COR-L47 (cell line): ENCODE data around the gene DOK3.

ENCODE experiments used
- DNase-seq: peaks from one replicate; lab custom pipeline; 2025; lab: John Stamatoyannopoulos, UW

Gene DOK3

DNA sequence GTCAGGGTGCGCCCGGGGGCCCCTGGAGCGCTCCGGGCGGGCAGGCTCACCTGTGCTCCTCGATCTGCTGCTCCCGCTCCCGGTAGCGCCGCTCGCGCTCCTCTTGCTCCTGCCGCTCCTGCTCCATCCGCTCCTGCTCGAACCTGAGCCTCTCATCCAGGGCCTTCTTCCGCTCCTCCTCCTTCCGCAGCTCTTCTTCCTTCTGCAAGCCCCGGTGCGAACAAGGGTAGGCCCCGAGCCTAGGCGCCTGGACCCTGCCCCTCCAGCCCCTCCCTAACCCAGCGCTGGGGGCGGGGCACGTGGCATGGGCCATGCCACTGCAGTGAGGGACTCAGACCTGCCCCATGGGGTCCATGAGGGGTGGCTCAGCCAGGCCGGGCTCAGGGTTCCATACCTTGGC lies 42.8 kb downstream of the DOK3 start:
- no peak for DNase-seq

DNA sequence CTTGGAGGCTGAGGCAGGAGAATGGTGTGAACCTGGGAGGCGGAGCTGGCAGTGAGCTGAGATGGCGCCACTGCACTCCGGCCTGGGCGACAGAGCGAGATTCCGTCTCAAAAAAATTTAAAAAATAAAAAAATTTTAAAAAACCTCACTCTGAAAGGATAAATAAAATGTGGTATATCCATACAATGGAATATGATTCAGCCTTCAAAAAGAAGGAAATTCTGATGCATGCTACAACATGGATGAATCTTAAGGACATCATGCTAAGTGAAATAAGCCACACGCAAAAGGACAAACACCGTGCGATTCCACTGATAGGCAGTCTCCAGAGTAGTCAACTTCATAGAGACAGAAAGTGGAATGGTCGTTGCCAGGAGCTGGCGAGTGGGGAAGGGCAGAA lies 44.6 kb downstream of the DOK3 start:
- no peak for DNase-seq

DNA sequence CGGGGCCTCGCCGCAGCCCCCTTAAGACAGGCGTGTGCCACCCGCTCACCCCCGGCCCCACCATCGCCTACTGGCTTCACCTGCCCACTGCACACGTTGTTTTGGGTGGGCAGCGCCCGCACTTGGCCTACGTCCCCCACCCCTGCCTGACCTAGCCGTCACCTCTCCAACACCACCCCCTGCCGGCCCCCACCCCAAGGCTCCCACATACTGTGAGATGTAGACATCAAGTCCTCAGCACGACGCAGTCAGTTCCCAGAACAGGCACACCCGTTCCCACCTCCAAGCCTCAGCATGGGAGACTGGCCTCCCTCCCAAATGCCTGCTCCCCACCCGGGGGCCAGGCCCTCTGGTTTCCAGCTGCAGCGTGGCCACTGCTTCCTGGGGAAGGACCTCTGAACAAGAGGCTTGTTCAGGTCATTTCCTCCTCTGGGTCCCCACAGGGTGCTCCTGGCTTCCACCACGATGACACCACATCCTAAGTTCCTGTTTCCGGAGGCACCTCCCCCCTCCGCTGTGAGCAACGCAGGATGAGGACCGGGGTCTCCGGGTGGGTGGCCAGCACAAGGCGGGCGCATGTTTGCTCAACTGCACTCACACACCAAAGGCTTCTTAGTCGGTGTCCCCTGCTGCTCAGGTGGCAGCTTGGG lies 47.5 kb downstream of the DOK3 start:
- no peak for DNase-seq

DNA sequence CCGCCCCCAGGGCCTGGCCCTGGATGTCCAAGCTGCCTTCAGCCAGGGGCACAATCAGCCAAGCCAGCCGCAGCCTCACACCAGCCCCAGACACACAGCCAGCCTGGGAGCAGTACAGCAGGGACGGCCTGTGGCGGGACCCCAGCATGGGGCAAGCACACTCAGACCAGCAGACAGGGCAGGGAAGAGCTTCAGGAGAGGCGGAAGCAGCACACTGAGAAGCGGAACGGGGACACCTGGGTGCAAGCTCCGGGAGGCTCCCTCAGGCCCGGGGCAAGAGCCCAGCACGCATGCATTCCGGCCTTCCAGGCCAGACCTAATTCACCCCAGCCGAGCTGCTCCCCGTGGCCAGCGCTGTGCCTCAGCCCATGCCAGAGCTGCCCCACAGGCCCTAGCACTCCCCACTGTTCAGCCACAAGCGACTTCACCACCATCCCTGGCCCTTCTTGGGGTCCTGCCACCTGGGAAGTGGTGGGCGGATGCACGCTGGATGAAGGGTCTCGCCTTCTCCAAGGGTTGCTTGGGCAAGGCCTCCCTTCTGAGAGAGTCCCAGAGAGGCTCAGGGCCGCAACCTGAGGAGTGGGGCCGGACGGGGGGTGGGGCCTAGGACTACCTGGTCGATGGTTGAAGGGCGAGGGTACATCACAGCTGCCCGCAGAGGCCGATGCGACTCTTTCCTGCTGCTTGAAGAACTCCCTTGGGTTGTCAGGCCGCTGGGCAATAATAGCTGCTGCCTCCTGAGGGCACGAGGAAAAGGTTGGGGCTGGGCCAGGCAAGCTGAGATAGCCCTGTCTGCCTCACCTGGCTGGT lies 49.6 kb downstream of the DOK3 start:
- DNase-seq: no peak

DNA sequence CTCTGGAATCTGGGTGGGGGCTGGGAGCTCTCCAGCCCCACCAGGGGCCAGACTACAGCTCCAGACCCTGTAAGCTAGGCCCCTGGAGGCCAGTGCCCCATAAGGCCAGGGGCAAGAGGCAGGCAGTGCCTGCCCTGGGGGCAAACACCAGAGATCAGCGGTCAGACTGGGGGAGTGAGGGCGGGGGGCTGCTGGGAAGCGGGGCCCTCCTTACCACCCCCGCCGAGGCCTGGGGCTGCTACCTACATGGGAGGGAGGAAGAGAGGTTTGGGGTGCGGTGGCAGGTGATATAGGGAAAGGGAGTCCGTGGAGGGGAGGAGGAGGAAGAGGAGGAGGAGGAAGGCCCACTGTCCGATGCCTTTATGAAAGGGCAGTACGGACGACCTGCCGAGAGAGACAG lies 50.3 kb downstream of the DOK3 start:
- DNase-seq: no peak

DNA sequence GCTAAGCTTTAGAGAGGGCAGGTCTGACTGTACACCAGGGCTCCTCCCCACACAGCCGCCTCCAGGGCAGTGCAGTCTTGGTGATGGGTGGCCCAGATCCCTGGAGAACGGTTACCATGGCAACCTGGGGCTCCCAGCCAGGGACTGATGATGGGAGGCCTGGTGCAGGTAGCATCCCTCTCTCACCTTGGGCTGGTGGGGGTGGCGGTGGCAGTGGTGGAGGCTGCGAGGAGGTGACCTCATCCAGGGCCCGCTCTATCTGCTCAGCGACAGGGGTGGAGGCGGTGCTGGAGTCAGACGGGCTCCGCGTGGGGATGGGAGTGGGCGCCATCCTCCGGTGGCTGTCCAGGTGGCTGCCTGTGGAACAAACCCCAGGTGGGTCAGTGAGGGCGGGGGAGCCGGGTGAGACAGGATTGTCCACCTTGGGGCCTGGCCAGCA lies 50.7 kb downstream of the DOK3 start:
- peak; percentile 33 for DNase-seq

DNA sequence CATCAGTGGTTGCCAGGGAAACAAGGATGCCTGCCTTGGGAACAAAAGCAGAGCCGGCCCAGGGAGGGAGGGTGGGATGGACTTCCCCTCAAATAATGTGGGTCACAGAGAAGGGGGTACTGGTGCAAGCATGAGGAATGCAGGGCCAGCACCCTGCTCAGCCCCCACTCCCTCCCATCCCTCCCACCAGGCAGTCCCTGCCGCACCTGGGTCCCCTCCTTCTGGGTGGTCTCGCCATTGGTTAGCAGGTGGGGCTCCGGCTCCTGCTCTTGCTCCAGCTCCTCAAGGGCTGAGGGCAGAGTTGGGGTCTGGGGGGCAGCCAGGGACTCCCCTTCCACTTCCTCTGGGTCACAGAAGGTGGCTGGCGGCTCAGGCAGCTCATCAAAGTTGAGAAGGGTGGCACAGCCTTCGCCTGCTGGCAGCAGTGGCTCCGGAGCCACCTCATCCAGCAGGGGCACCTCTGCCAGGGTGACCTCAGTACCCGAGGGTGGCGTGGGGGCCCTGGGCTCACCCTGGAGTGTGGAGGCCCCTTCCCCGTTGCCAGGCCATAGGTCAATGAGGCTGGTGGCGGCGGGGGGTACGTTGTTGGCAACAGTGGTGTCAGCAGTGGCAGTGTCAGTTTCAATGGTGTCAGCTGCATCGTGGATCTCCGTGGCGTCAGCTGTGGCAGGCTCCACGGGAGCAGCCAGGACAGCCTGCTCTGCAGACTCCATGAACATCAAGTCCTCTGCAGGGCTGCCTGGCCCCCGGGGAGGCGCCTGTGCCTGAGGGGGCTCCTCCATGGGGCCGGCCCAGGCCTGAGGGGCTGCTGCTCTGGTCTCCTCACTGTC lies 51.6 kb downstream of the DOK3 start:
- DNase-seq: no peak

DNA sequence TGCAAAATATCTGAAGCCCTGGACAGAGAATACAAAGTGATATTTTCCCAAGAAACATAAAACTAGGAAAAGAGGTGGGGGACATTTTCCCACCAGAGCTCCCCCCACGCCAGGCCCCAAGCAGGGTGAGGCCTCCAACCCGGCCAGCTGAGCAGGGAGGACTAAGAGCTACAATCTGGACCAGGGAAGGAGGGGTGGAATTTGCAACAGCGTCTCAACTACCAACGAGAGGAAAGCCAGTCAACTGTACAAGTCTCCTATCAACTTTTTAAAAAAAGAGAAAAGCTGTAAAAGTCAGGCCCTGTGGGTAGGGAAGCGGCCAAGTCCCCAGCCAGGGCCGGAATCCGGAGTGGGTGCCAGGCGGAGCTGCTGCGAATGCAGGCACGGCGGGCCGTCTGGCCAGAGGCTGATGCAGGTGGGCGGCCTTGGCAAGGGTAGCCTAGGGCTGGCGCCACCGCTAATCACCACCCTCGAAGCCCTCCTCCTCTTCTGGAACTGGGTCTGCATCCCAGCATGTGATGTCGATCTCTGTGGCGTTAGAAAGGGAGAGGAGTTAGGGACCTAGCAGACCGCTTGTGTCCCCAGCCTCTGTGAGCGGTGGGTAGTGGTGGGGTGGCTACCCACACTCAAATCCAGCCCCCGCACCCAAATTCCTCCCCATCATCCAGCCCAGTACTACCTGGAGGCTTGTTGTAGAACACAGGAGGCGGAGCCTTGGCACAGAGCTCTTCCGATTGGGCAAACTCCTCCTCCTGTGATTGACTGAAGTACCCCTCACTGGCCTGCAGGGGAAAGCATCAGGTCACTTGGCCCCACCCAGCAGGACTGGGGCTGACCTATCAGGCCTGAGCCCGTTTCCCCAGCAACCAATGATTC lies 52.4 kb downstream of the DOK3 start:
- DNase-seq: peak; percentile 96

DNA sequence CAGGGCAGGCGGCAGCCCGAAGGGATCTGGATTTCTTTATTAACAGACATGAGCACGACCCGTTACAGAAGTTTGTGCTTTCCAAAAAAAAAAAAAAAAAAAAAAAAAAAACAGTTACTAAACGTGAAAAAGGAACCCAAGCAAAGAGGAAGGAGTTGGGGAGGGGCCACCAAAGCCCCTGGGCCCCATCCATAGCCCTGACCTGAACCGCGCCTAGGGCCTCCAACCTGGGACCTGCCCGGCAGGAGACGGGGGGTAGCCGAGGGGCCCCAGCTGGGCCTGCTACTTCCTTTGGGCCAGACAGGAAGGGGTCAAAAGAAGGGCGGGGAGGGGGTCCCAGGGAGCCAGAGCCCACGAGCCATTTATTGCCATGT lies 53.0 kb downstream of the DOK3 start:
- DNase-seq: no peak

DNA sequence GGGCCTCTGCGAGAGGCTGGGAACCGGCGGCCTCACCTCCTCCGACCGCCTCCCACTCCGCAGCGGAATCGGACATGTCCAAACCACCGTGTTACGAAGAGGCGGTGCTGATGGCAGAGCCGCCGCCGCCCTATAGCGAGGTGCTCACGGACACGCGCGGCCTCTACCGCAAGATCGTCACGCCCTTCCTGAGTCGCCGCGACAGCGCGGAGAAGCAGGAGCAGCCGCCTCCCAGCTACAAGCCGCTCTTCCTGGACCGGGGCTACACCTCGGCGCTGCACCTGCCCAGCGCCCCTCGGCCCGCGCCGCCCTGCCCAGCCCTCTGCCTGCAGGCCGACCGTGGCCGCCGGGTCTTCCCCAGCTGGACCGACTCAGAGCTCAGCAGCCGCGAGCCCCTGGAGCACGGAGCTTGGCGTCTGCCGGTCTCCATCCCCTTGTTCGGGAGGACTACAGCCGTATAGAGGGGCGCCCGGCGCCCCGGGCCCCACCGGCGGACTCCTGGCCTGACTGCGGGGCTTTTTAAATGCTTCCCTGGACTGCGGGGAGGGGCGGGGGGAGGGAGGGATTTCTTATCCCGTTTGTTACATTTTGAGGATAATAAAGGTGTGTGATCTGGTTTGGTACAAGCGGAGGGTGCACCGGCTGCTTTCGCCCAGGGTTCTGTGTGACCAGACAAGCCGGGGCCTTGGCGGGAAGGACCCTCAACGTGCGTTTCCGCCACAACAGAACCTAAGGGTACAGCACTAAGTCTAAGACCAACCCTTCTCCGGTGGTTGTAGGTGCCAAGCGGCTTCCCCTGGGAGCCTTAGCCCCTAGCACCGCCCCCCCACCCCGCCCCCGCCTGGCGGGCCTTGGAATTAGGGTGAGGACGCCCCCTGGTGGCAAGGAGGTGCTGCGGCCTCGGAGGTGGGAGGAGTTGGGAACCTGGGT lies 53.7 kb downstream of the DOK3 start:
- DNase-seq: peak; percentile 89

DNA sequence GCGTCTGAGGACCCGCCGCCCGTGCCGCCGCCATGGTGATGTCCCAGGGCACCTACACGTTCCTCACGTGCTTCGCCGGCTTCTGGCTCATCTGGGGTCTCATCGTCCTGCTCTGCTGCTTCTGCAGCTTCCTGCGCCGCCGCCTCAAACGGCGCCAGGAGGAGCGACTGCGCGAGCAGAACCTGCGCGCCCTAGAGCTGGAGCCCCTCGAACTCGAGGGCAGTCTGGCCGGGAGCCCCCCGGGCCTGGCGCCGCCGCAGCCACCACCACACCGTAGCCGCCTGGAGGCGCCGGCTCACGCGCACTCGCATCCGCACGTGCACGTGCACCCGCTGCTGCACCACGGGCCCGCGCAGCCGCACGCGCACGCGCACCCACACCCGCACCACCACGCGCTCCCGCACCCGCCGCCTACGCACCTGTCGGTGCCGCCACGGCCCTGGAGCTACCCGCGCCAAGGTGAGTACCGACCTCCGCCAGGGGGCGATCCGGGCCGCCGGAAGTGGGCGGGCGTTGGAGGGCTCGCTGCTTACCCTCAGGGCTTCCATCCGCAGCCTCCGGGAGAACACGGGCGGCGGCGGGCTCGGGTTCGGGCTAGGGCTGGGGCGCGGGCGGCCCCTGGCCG lies 54.5 kb downstream of the DOK3 start:
- peak; percentile 92 for DNase-seq

DNA sequence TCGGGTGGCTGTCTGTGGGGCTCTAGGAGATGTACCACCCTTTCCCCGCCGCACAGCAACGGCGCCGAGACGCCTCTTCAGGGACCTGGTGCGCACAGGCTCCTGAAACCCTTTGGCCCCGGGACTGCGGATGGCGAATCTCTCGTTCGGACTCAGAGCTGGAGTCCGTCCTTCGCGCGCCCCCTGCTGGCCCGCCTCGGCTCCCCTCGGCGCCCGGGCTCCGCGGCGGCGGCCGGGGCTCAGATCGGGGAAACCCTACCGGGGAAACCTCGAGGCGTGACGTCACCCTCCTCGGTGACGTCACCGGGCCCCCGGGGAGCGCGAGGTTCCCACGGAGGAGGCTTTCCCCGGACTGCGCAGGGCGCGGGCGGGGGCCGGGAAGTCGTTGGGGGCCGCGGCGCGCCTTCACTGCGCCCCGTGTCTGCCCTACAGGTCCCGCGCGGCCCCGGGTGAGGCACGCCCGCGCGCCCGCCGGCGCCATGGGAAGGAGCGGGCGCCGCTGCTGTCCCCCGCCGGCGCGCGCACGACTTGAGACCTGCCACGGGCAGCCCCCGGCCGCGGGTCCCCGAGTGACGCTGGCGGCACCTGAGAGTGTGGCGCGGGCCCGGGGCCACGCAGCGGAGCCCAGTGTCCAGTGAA lies 55.1 kb downstream of the DOK3 start:
- peak; percentile 87 for DNase-seq

DNA sequence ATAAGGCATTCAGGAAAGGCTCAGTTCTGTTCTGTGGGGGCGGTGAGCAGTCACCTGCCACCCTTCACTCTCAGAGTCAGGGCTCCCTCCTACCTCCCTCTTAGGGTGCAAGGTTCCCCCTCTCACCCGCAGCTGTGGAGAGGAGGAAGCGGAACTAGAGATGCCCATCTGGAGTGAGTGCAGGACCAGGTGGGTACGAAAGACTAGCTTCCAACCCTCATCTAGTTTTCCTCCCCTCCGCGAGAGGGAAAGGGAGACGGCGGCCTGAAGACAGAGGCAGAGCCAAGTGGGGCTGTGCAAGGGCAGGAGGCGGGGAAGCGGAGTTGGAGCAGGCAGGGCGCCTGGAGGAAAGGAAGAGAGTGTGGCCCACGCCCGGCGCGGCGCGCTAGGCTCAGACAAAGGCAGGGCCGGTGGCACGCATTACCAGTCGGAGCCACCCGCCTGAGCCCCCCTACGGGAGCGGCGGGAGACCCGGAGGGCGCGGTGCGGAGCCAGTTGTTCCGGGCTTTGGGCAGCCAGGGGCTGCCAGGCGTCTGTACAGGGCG lies 55.7 kb downstream of the DOK3 start:
- DNase-seq: peak; percentile 68

DNA sequence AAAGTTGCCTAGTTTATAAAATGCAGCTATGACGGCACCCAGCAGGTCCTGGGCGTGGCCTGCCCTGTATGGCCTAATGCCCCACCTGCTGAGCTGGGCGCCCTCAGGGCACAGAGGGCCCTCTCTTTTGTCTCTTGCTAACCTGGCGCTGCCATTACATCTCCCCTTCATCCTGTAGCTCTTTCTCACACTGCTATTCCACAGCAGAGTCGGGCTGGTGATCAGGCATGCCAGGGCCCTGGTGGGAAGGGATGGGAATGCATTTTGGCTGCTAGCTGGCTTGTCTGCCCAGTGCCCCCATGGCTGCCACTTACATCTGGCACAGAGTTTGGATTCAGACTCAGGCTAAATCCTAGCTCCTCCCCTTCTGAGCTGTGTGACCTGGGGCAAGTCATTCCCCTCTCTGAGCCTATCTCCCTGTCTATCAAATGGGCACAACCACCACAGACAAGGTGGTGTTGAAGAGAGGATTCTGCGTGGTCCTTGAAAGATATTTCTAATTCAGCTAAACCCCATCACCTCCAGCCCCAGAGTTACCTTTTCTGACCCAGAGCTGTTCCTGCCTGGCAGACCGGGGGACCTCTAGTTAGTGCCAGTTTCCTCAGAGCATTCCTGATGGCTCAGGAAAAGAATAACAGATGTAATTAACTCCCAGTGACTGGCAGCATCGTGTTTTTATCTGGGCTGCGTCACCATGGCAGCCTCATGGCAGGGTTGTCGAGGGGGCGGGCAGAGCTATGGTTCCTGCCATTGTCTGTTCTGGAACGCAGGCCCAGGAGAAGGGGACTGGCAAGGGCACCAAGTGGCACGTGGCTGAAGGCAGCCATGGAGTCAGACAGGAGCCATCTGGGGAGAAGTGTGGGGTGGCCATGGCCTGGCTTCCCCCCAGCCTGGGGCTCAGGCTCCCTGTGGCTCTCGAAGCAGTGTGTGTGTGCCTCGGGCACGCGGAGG lies 56.7 kb downstream of the DOK3 start:
- DNase-seq: peak; percentile 55
